ENCODE data around the gene ABCC11.
A peak's percentile ranks its signal among the peaks of the same experiment; 100 is the strongest.

ABCC11 gene

DNA sequence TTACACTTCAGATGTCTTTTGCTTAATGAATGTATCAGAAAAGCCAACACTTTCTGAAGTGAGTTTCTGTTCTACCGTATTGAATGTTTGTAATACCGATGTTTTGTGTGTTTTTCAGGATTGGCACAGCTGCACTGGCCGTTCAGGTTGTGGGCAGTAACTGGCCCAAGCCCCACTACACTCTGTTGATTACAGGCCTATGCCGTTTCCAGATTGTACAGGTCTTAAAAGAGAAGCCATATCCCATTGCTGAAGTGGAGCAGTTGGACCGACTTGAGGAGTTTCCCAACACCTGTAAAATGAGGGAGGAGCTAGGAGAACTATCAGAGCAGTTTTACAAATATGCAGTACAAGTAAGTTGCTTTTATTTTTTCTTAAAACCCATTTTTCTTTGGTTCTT, 4.7 kb upstream of the ABCC11 start:
- Histone ChIP-seq H3K27ac (ENCODE audit: low read depth, low read length) (no peak overlapping the region), H3K9ac (ENCODE audit: low read length) (no peak overlapping the region), H4K12ac (ENCODE audit: low read depth, low read length) (no peak overlapping the region), H3K4me1 (ENCODE audit: control insufficient read depth in 1 of 2, insufficient read depth in 2 of 2, low read length in 2 of 2) (no peaks in the 10 kb centered on the region), H3K4me2 (ENCODE audit: low read length) (no peak overlapping the region), H3K27me3 (ENCODE audit: insufficient read depth, low read length) (no peaks in the 10 kb centered on the region), H3K36me3 (ENCODE audit: control insufficient read depth in 1 of 2, insufficient read depth in 2 of 2, low read length in 2 of 2) (peaks cover 5 to 7% of the 10 kb centered on the region in 2 experiments), H2BK5ac (ENCODE audit: low read depth, low read length, poor library complexity) (no peak overlapping the region), H3K18ac (ENCODE audit: low read length) (no peak overlapping the region), H3K4me3 (ENCODE audit: low read depth, low read length) (no peak overlapping the region), H4K8ac (ENCODE audit: low read depth, low read length) (no peak overlapping the region), H3K23ac (ENCODE audit: low read length) (no peak overlapping the region), H3K4ac (ENCODE audit: low read depth, low read length) (no peak overlapping the region), H2AFZ (ENCODE audit: insufficient read depth, low read length, poor library complexity) (no peak overlapping the region), H2BK12ac (ENCODE audit: low read length) (no peak overlapping the region), H3K14ac (ENCODE audit: low read length) (no peak overlapping the region), H3K79me2 (ENCODE audit: control insufficient read depth, insufficient read depth, low read length, poor library complexity) (no peaks in the 10 kb centered on the region), H4K91ac (ENCODE audit: low read depth, low read length) (no peak overlapping the region), H2AK5ac (ENCODE audit: low read length) (no peak overlapping the region), H3K9me3 (ENCODE audit: insufficient read depth, low read depth, low read length) (no peaks in the 10 kb centered on the region), H3K79me1 (ENCODE audit: low read length) (no peaks in the 10 kb centered on the region), H2BK120ac (ENCODE audit: insufficient read depth, low read length, poor library complexity) (no peak overlapping the region)
- WGBS (ENCODE audit: extremely low coverage, insufficient coverage, insufficient read length): no CpG with 5 or more reads among the region's 5 CpGs
- DNase-seq: no peak

DNA sequence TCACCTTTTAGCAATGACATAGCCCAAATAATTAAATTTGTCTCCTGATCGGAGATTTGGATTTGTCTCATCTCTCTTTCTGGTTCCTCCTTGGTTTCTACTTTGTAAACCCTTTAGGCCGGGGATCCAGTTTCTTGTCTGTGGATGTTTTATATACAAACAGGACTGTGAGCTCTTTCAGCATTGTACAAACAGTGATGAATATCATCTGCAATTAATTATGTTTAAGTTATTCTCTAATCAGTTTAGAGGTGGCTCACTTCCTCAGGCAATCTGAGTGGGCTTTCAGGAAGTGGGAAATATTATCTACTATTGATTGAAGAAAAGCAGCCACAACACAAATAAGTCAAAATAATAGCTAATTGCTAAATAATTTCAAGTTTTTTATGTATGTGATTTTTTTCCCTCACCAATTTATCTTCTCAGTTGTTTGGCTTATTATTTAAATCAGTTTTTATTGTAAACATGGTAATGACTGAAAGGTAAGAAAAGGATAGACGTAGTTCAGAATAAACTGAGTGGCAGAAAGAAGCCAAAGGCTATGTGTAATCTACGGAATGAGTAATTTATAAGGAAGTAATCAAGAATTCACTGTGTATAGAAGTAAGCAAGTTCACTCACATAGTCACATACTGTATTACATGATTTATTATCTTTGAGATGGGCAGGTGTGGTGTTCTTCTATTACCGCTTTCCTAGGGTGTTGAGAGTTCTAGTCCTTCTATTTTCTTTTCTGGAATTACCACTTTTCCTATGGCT, 3.4 kb upstream of the ABCC11 start:
- no peak overlapping the region for H3K4me2 ChIP-seq (ENCODE audit: low read length)
- no peak overlapping the region for H2BK12ac ChIP-seq (ENCODE audit: low read length)
- no peak overlapping the region for H3K23ac ChIP-seq (ENCODE audit: low read length)
- no peak overlapping the region for H2AK5ac ChIP-seq (ENCODE audit: low read length)
- H4K12ac ChIP-seq (ENCODE audit: low read depth, low read length): no peak overlapping the region
- H3K36me3 ChIP-seq (ENCODE audit: control insufficient read depth in 1 of 2, insufficient read depth in 2 of 2, low read length in 2 of 2): peaks cover 5 to 7% of the 10 kb centered on the region in 2 experiments
- DNase-seq: no peak
- H3K79me1 ChIP-seq (ENCODE audit: low read length): no peaks in the 10 kb centered on the region
- H3K4me3 ChIP-seq (ENCODE audit: low read depth, low read length): no peak overlapping the region
- no peak overlapping the region for H3K18ac ChIP-seq (ENCODE audit: low read length)
- no peaks in the 10 kb centered on the region for H3K4me1 ChIP-seq (ENCODE audit: control insufficient read depth in 1 of 2, insufficient read depth in 2 of 2, low read length in 2 of 2)
- H4K91ac ChIP-seq (ENCODE audit: low read depth, low read length): no peak overlapping the region
- no peaks in the 10 kb centered on the region for H3K9me3 ChIP-seq (ENCODE audit: insufficient read depth, low read depth, low read length)
- H2BK120ac ChIP-seq (ENCODE audit: insufficient read depth, low read length, poor library complexity): no peak overlapping the region
- no peaks in the 10 kb centered on the region for H3K79me2 ChIP-seq (ENCODE audit: control insufficient read depth, insufficient read depth, low read length, poor library complexity)
- no peak overlapping the region for H3K27ac ChIP-seq (ENCODE audit: low read depth, low read length)
- H2BK5ac ChIP-seq (ENCODE audit: low read depth, low read length, poor library complexity): no peak overlapping the region
- H2AFZ ChIP-seq (ENCODE audit: insufficient read depth, low read length, poor library complexity): no peak overlapping the region
- H3K14ac ChIP-seq (ENCODE audit: low read length): no peak overlapping the region
- no peak overlapping the region for H4K8ac ChIP-seq (ENCODE audit: low read depth, low read length)
- H3K9ac ChIP-seq (ENCODE audit: low read length): no peak overlapping the region
- WGBS (ENCODE audit: extremely low coverage, insufficient coverage, insufficient read length): no CpG with 5 or more reads among the region's 5 CpGs
- no peak overlapping the region for H3K4ac ChIP-seq (ENCODE audit: low read depth, low read length)
- no peaks in the 10 kb centered on the region for H3K27me3 ChIP-seq (ENCODE audit: insufficient read depth, low read length)

DNA sequence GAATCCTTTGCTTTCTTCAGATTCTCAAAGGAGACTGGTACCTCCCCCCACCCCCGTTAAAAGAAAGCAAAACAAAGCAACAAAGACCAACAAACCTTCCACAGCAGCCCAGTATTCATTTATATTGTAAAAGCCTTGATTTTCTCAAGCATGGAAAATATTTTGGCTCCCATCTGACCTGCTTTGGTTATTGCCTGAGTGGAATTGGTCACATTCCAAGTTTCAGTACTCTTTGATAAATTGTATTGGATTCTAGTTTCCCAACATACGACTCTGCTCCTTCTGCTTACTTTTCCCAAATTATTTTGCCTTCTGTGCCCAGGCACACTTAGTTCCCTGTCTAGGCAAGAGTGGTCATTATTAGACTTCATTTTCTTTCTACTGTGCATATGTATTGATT, 1.3 kb downstream of the ABCC11 start:
- H3K14ac ChIP-seq (ENCODE audit: low read length): no peak overlapping the region
- peaks cover 2% of the 10 kb centered on the region for H3K9me3 ChIP-seq (ENCODE audit: insufficient read depth, low read depth, low read length)
- no peak overlapping the region for H4K8ac ChIP-seq (ENCODE audit: low read depth, low read length)
- no peak overlapping the region for H3K4me2 ChIP-seq (ENCODE audit: low read length)
- no peak overlapping the region for H4K12ac ChIP-seq (ENCODE audit: low read depth, low read length)
- H3K4me1 ChIP-seq (ENCODE audit: control insufficient read depth in 1 of 2, insufficient read depth in 2 of 2, low read length in 2 of 2): peaks cover 4% of the 10 kb centered on the region in 2 experiments
- no peaks in the 10 kb centered on the region for H3K27me3 ChIP-seq (ENCODE audit: insufficient read depth, low read length)
- H3K4ac ChIP-seq (ENCODE audit: low read depth, low read length): no peak overlapping the region
- H3K18ac ChIP-seq (ENCODE audit: low read length): no peak overlapping the region
- no peak overlapping the region for H3K9ac ChIP-seq (ENCODE audit: low read length)
- no peak overlapping the region for H4K91ac ChIP-seq (ENCODE audit: low read depth, low read length)
- H3K27ac ChIP-seq (ENCODE audit: low read depth, low read length): no peak overlapping the region
- peaks cover 5% of the 10 kb centered on the region for H3K79me1 ChIP-seq (ENCODE audit: low read length)
- H2AFZ ChIP-seq (ENCODE audit: insufficient read depth, low read length, poor library complexity): no peak overlapping the region
- DNase-seq: no peak
- no peak overlapping the region for H2BK120ac ChIP-seq (ENCODE audit: insufficient read depth, low read length, poor library complexity)
- H3K79me2 ChIP-seq (ENCODE audit: control insufficient read depth, insufficient read depth, low read length, poor library complexity): peaks cover 6% of the 10 kb centered on the region
- H3K36me3 ChIP-seq (ENCODE audit: control insufficient read depth in 1 of 2, insufficient read depth in 2 of 2, low read length in 2 of 2): peaks cover 1 to 2% of the 10 kb centered on the region in 2 experiments
- H2AK5ac ChIP-seq (ENCODE audit: low read length): no peak overlapping the region
- no peak overlapping the region for H3K4me3 ChIP-seq (ENCODE audit: low read depth, low read length)
- no peak overlapping the region for H3K23ac ChIP-seq (ENCODE audit: low read length)
- no peak overlapping the region for H2BK12ac ChIP-seq (ENCODE audit: low read length)
- no peak overlapping the region for H2BK5ac ChIP-seq (ENCODE audit: low read depth, low read length, poor library complexity)
- WGBS (ENCODE audit: extremely low coverage, insufficient coverage, insufficient read length): no CpG with 5 or more reads among the region's 2 CpGs

DNA sequence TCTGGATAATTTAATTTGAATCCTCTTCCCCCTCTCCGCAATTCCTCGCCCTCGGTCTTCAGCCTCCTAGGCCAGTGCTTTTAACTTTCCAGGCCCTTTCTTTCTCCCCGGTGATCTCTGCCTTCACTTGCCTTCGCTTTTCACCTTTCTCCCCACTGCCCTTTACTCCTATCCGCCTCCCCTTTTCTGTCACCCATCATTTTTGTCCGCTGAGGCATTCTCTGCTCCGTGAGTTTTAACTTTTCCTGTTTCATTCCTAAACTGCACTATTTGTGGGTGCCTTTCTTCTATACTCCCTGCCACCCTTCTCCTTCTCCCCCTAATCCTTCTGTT, 2.5 kb downstream of the ABCC11 start:
- Histone ChIP-seq H3K9ac (ENCODE audit: low read length) (peak overlapping the region; percentile 89), H3K4me1 (ENCODE audit: control insufficient read depth in 1 of 2, insufficient read depth in 2 of 2, low read length in 2 of 2) (peaks cover 4% of the 10 kb centered on the region in 2 experiments), H3K79me1 (ENCODE audit: low read length) (peaks cover 5% of the 10 kb centered on the region), H3K4ac (ENCODE audit: low read depth, low read length) (peak overlapping the region; percentile 37), H4K91ac (ENCODE audit: low read depth, low read length) (no peak overlapping the region), H2AFZ (ENCODE audit: insufficient read depth, low read length, poor library complexity) (peak overlapping the region; percentile 41), H3K23ac (ENCODE audit: low read length) (no peak overlapping the region), H3K14ac (ENCODE audit: low read length) (peak overlapping the region; percentile 69), H3K18ac (ENCODE audit: low read length) (peak overlapping the region; percentile 66), H3K27me3 (ENCODE audit: insufficient read depth, low read length) (no peaks in the 10 kb centered on the region), H2BK12ac (ENCODE audit: low read length) (no peak overlapping the region), H4K8ac (ENCODE audit: low read depth, low read length) (peak overlapping the region; percentile 78), H3K4me3 (ENCODE audit: low read depth, low read length) (peak overlapping the region; percentile 97), H2BK120ac (ENCODE audit: insufficient read depth, low read length, poor library complexity) (no peak overlapping the region), H3K9me3 (ENCODE audit: insufficient read depth, low read depth, low read length) (peaks cover 2% of the 10 kb centered on the region), H3K4me2 (ENCODE audit: low read length) (peak overlapping the region; percentile 87), H4K12ac (ENCODE audit: low read depth, low read length) (no peak overlapping the region), H3K79me2 (ENCODE audit: control insufficient read depth, insufficient read depth, low read length, poor library complexity) (peaks cover 6% of the 10 kb centered on the region), H2BK5ac (ENCODE audit: low read depth, low read length, poor library complexity) (no peak overlapping the region), H3K27ac (ENCODE audit: low read depth, low read length) (peak overlapping the region; percentile 29), H3K36me3 (ENCODE audit: control insufficient read depth in 1 of 2, insufficient read depth in 2 of 2, low read length in 2 of 2) (peaks cover 1 to 2% of the 10 kb centered on the region in 2 experiments), H2AK5ac (ENCODE audit: low read length) (no peak overlapping the region)
- DNase-seq: no peak
- WGBS (ENCODE audit: extremely low coverage, insufficient coverage, insufficient read length): no CpG with 5 or more reads among the region's 8 CpGs
